RWPE1 (cell line): ENCODE data around the gene TAAR6.

Experiments
- CTCF ChIA-PET: fragments of 350-600 bp; sonication (Branson Sonifier 250); formaldehyde crosslinking; extraction: SDS; loops from one replicate; lab custom pipeline; 2021; lab: Yijun Ruan, JAX
- POLR2A ChIA-PET: fragments of 400-600 bp; formaldehyde crosslinking; extraction: SDS; loops from one replicate; lab custom pipeline; 2020; ENCODE audit warnings: antibody characterized with exemption; ENCODE audit not compliant: low non-redundant PET; lab: Yijun Ruan, JAX
- DNase-seq: peaks from one replicate; pipeline ENCODE4 v3.0.0; 2012; ENCODE audit warnings: low spot score
- H3K27ac ChIP-seq: fragments of 450-650 bp; 2 replicates; pipeline ENCODE4 v1.5.1; 2017
- TF ChIP-seq, protein P1 (sequence below): fragments of 450-650 bp; conservative IDR thresholded peaks from 2 replicates; pipeline ENCODE4 v1.5.1; 2017; ENCODE audit warnings: low read depth, mild to moderate bottlenecking

TAAR6 gene

DNA sequence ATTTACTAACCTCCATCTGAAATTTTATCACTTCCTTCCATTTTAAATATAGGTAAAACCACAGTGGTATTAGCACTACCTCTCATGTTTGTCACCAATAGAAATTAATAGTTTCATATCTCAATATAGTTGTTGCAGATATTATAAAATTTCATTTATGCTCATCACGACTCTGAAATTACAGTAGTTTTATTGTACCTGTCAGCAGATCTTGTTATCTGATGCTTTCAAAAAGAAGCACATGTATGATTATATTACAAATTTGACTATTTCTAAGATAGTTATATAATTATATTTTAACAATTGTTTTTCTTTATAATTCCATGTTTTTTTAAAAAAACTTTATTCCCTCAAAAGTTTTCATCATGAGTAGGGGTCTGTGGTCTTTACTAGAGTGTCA, 14.6 kb downstream of the TAAR6 start:
- TF ChIP-seq, protein P1, sequence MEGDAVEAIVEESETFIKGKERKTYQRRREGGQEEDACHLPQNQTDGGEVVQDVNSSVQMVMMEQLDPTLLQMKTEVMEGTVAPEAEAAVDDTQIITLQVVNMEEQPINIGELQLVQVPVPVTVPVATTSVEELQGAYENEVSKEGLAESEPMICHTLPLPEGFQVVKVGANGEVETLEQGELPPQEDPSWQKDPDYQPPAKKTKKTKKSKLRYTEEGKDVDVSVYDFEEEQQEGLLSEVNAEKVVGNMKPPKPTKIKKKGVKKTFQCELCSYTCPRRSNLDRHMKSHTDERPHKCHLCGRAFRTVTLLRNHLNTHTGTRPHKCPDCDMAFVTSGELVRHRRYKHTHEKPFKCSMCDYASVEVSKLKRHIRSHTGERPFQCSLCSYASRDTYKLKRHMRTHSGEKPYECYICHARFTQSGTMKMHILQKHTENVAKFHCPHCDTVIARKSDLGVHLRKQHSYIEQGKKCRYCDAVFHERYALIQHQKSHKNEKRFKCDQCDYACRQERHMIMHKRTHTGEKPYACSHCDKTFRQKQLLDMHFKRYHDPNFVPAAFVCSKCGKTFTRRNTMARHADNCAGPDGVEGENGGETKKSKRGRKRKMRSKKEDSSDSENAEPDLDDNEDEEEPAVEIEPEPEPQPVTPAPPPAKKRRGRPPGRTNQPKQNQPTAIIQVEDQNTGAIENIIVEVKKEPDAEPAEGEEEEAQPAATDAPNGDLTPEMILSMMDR = no peak
- CTCF ChIA-PET = no interaction called here
- DNase-seq = no peak
- POLR2A ChIA-PET = no interaction called here
- H3K27ac ChIP-seq = no peak overlapping the region

DNA sequence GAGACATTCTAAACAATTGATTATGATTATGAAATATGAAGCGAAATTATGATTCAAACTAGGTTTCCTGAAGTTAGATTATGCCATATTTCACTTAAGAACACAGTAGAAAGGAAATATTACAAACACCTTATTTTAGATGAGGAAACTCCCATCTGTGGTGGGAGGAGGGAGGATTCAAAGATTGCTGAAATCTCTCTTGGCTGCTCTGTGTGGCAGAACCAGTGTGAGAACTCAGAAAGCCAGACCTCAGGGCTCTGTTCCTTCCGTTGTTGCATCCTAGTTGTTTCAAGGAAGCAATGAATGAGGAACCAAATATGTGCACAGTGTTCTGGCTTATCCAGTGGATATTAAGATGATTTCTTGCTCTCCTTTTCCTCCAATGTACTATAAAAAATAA, 17.3 kb downstream of the TAAR6 start:
- TF ChIP-seq, protein P1 = no peak
- no peak overlapping the region for H3K27ac ChIP-seq
- POLR2A ChIA-PET = no interaction called here
- CTCF ChIA-PET = no interaction called here
- DNase-seq = no peak

DNA sequence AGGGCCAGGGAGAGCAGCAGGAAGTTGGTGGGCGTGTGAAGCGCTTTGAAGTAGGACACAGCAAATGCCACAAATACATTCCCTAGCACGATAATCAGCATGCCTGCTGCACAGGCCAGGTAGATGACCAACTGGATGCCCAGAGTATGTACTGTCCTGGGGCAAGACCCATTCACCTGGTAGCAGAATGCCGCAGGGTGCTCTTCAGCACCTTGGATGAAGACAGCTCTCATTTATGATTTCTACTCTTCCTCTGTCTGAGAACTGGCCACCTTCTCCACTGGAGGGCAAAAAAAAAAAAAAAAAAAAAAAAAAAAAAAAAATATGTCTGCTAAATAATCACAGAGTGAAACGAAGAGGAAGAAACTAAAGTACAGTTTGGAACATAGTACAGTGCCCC, 19.3 kb downstream of the TAAR6 start, which contains the start of gene TAAR5:
Gene TAAR5, minus strand, starts transcription at position 288 of the 400 bp plus-strand sequence. Its CDS starts 55 bp downstream, at position 233.
- no peak within 1 kb of the TSS for H3K27ac ChIP-seq
- CTCF ChIA-PET = interaction anchor here (0.6 to 0.9 kb wide), 2 partner anchors 9 to 24 kb away, joined by 5 to 7 read pairs; no protein-coding TSS in a partner anchor
- no peak for DNase-seq
- TF ChIP-seq, protein P1 = no peak
- POLR2A ChIA-PET = no interaction called here

DNA sequence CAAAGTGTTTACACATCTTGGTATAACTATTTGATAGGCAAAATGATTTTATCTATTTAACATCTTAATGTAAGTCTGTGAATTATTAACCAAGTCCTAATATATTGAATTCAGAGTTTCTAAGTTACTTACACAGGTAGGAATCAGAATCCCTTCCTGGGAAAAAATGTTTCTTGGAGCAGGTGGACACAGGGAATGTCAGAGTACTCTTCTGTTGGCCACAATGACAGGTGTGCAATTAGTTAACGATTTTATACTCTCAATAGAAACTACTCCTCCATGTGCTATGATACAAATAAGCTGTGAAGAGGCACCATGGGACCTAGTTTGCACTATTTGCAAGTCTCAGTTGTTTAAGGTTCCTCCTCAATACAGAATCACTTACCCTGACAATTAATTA, 20.2 kb downstream of the TAAR6 start:
- H3K27ac ChIP-seq = no peak overlapping the region
- TF ChIP-seq, protein P1 = no peak
- ChIA-PET CTCF (interaction anchor here (0.9 kb wide), 1 partner anchor 8 kb away, joined by 5 read pairs; no protein-coding TSS in a partner anchor), POLR2A (no interaction called here)
- DNase-seq = no peak

DNA sequence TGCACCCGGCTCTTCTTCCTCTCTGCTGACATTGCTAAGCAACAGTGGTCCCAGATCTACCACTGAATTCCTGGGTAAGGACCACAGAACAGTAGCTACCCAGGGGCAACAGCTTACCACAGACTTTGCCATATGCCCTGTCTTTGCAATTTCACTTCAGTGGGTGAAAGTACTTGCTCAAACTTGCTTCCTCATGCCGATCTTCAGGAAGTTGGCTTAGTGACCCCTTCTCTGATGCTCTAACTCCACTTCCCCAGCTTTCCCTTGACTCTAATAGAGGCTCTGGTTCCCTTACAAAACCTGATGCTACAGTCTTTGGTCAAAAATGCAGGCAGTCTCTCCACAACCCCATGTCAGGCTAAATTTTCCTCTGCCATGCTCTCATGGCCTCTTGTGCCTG, 22.7 kb downstream of the TAAR6 start:
- DNase-seq = no peak
- ChIA-PET CTCF (no interaction called here), POLR2A (no interaction called here)
- TF ChIP-seq, protein P1 = no peak
- H3K27ac ChIP-seq = no peak overlapping the region

DNA sequence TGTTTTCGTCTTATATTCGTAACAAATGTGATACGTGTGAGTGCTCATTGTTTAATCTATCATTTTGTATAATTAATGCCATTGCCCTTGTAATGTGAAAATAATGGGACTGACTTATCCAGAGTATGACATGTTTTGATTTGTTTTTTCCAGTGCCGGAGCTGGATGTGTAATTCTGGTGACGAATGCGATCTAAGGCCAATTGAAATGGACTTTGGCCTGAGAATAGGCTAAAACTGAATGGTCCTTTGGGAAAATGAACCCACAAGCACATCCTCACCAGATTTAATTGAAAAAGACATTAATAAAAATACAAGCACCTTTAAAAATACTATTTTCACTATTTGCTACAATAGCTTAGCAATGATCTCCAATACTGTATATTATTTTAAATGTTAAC, 26.1 kb downstream of the TAAR6 start:
- H3K27ac ChIP-seq = no peak overlapping the region
- DNase-seq = no peak
- TF ChIP-seq, protein P1 = no peak
- ChIA-PET CTCF (interaction anchor here (0.8 kb wide), 2 partner anchors 626 to 1178 kb away, joined by 3 to 6 read pairs; no protein-coding TSS in a partner anchor), POLR2A (no interaction called here)
